ENCODE data around the gene WFDC8. TPM values are rescaled to one million over a fixed set of nuclear protein-coding genes. Genes with fewer than 3 reads are reported as not detected.
A peak's percentile ranks its signal among the peaks of the same experiment; 100 is the strongest.

The WFDC8 gene
- total RNA-seq, 2 experiments from 2014 or later, result not detected

GRCh38 chr20:45547206-45547770, 31.8 kb downstream of the WFDC8 start, which contains the start of gene EPPIN:
Gene EPPIN (minus strand): TSS chr20:45547401. CDS start chr20:45547357, 44 bp downstream.
- Histone ChIP-seq H3K36me3 (ENCODE audit: insufficient read depth, low read length) (no peaks in the 10 kb centered on the region), H3K4me1 (ENCODE audit: insufficient read depth, low read length, poor library complexity, severe bottlenecking) (no peaks in the 10 kb centered on the region), H3K79me2 (ENCODE audit: insufficient read depth, low read depth, low read length) (no peaks in the 10 kb centered on the region), H3K4me2 (ENCODE audit: low read length) (no peak within 1 kb of the TSS), H4K20me1 (ENCODE audit: insufficient read depth, low read length) (no peaks in the 10 kb centered on the region), H3K4me3 (ENCODE audit: low read depth, low read length, poor library complexity, severe bottlenecking) (no peak within 1 kb of the TSS), H3K9me2 (ENCODE audit: insufficient read depth, low read length) (no peaks in the 10 kb centered on the region), H3K27ac (ENCODE audit: low read depth, low read length, poor library complexity, severe bottlenecking) (no peak within 1 kb of the TSS), H3K9me3 (ENCODE audit: low read length) (no peaks in the 10 kb centered on the region), H2AFZ (ENCODE audit: low read length) (no peak within 1 kb of the TSS)
- POLR2A ChIA-PET, result no interaction called here
- TF ChIP-seq CTCF (conservative IDR thresholded peaks at IDR 0.05; ENCODE audit: low read length) (no peak), EZH2phosphoT487 (IDR thresholded peaks at IDR 0.05; ENCODE audit: borderline replicate concordance, low read depth, low read length) (no peak)
- CTCF ChIA-PET (ENCODE audit: unreplicated experiment), result interaction anchor here (0.8 kb wide), 1 partner anchor 224 kb away, joined by 3 read pairs; no protein-coding TSS in a partner anchor
- DNase-seq (ENCODE audit: low spot score), result no peak
- intact Hi-C loops (cut with micrococcal nuclease; ENCODE audit: unreplicated experiment), result no loop called here
- no TSS peak for BruUV-seq (replicated peaks)

- no peaks in the 10 kb centered on the region for H4K20me1 ChIP-seq (ENCODE audit: insufficient read depth, low read length)
- H3K36me3 ChIP-seq (ENCODE audit: insufficient read depth, low read length), result no peaks in the 10 kb centered on the region
- H2AFZ ChIP-seq (ENCODE audit: low read length), result no peak overlapping the region
- no peaks in the 10 kb centered on the region for H3K9me3 ChIP-seq (ENCODE audit: low read length)
- TF ChIP-seq EZH2phosphoT487 (IDR thresholded peaks at IDR 0.05; ENCODE audit: borderline replicate concordance, low read depth, low read length) (no peak), CTCF (conservative IDR thresholded peaks at IDR 0.05; ENCODE audit: low read length) (peak; percentile 57)
- no peak overlapping the region for H3K4me3 ChIP-seq (ENCODE audit: low read depth, low read length, poor library complexity, severe bottlenecking)
- no peak overlapping the region for H3K4me2 ChIP-seq (ENCODE audit: low read length)
- H3K27ac ChIP-seq (ENCODE audit: low read depth, low read length, poor library complexity, severe bottlenecking), result no peak overlapping the region
- ChIA-PET POLR2A (no interaction called here), CTCF (ENCODE audit: unreplicated experiment) (no interaction called here)
- peak; percentile 5 for DNase-seq (ENCODE audit: low spot score)
- BruUV-seq (replicated peaks), result no TSS peak
- H3K9me2 ChIP-seq (ENCODE audit: insufficient read depth, low read length), result no peaks in the 10 kb centered on the region
- intact Hi-C loops (cut with micrococcal nuclease; ENCODE audit: unreplicated experiment), result no loop called here
- no peaks in the 10 kb centered on the region for H3K79me2 ChIP-seq (ENCODE audit: insufficient read depth, low read depth, low read length)
- no peaks in the 10 kb centered on the region for H3K4me1 ChIP-seq (ENCODE audit: insufficient read depth, low read length, poor library complexity, severe bottlenecking)
These were observed 33.2 kb downstream of the WFDC8 start for GRCh38 chr20:45545754-45546453.

- Histone ChIP-seq H2AFZ (ENCODE audit: low read length) (no peak overlapping the region), H3K4me1 (ENCODE audit: insufficient read depth, low read length, poor library complexity, severe bottlenecking) (no peaks in the 10 kb centered on the region), H3K79me2 (ENCODE audit: insufficient read depth, low read depth, low read length) (no peaks in the 10 kb centered on the region), H3K4me2 (ENCODE audit: low read length) (no peak overlapping the region), H3K27ac (ENCODE audit: low read depth, low read length, poor library complexity, severe bottlenecking) (no peak overlapping the region), H3K36me3 (ENCODE audit: insufficient read depth, low read length) (no peaks in the 10 kb centered on the region), H3K9me2 (ENCODE audit: insufficient read depth, low read length) (no peaks in the 10 kb centered on the region), H3K4me3 (ENCODE audit: low read depth, low read length, poor library complexity, severe bottlenecking) (no peak overlapping the region), H3K9me3 (ENCODE audit: low read length) (no peaks in the 10 kb centered on the region), H4K20me1 (ENCODE audit: insufficient read depth, low read length) (no peaks in the 10 kb centered on the region)
- BruUV-seq (replicated peaks), result no TSS peak
- TF ChIP-seq EZH2phosphoT487 (IDR thresholded peaks at IDR 0.05; ENCODE audit: borderline replicate concordance, low read depth, low read length) (no peak), CTCF (conservative IDR thresholded peaks at IDR 0.05; ENCODE audit: low read length) (no peak)
- intact Hi-C loops (cut with micrococcal nuclease; ENCODE audit: unreplicated experiment), result no loop called here
- ChIA-PET POLR2A (no interaction called here), CTCF (ENCODE audit: unreplicated experiment) (no interaction called here)
- DNase-seq (ENCODE audit: low spot score), result no peak
These were observed 33.7 kb downstream of the WFDC8 start for GRCh38 chr20:45545351-45545750.
